HG03103 (cell line): ENCODE measurements around the gene FGF5.

Source experiments
- ATAC-seq: cut with Tn5 transposase; IDR thresholded peaks from one replicate; pipeline ENCODE4 v1.9.1; 2021; ENCODE audit warnings: low read depth; ENCODE audit not compliant: unreplicated experiment

The FGF5 gene

GRCh38 chr4:80252953-80253352 is 13.5 kb upstream of the FGF5 start:
- no peak for ATAC-seq

DNA sequence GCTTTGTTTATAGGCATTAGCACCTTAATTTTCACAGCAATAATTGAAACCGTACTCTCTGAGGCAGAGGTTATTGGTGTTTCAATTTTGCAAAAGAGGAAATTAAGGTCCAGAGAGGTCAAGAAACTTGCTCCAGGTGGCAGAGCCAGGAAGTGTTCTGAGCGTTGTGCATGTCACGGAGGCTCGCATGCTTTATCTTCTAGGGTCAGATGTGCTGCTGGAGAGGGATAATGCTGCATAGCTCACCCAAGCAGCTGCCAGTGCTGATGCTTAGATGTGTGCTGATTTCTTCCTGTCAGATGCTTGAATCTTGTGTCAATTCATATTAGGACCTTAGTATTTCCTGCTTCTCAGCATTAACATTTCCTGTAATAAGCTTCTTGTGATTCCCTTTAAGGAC is 13.0 kb upstream of the FGF5 start:
- no peak for ATAC-seq

- ATAC-seq, result no peak
Observed at GRCh38 chr4:80254114-80254513, 12.3 kb upstream of the FGF5 start.

GRCh38 chr4:80255329-80256095 is 11.0 kb upstream of the FGF5 start:
- no peak for ATAC-seq

GRCh38 chr4:80257851-80258250 is 8.6 kb upstream of the FGF5 start:
- ATAC-seq, result no peak

DNA sequence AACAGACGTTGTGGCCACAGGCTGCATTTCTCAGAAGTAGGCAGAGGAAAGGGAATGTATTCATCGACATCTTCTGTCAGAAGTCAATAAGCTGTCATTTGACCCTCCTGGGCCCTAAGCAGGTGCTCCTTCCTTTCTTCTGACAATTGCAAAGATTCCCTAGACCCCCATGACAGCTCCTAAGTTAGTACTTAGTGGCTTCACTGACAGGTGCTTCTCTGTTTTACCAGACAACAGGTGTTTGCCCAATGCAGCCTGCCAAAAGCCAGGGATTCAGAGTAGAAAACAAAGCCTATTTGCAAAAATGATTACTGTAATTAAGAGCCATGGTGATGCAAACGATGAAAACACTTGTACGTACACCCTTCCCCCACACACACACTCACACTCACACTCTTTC is 7.5 kb upstream of the FGF5 start:
- ATAC-seq, result no peak

GRCh38 chr4:80259817-80260216 is 6.6 kb upstream of the FGF5 start:
- ATAC-seq, result no peak

GRCh38 chr4:80261989-80262600 is 4.4 kb upstream of the FGF5 start:
- no peak for ATAC-seq

DNA sequence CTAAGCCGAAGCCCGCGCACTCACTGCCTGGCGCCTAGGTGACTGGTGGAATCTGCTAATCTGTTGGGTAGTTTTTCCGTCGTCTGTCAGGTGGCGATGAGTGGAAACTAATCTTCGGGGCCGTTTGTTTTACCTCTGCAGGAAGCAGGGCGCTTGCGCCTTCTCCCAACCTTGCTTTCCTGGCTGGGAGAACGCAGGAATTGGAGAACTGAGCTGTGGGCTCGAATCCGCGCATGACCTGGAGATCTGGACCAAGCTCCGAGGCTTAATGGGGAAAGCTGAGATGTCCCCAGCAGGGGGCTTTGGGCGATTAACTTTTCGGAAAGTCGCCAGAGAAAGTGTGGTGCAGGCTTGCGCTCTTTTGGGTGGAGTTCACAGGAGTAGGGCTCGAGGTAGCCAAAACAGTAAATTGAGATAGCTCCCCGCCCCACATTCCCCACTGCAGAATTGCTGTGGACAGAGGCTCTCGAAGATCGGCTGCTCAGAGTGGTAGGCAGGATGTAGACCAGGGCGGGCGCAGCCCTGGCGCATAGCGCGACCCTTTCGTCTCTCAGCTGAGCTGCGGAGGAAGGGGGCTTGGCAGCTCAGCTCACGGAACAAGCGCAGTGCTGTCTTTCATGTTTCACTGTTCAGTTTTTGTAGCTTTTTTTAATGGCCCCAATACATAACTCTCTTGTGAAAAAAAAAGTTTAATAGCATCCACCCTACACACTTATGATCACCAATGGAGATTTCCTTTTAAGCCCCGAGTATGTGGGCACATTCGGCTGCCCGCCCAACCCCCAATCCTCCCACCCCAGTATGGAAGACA is 2.7 kb upstream of the FGF5 start:
- ATAC-seq, result no peak

DNA sequence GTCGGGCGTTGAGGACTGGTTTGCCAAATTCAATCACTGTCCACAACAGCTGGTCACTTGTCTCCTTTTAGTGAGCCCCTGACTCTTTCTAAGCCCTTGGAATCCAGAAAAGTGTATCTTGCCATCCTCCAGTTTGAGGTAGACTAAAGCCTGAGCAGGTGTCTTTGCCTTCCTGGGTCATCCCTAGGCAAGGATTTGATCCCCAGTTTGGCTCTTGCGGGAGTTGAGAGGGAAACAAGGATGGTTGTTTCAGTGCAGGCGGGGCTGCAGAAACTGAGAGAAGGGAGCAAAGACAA is 2.2 kb upstream of the FGF5 start:
- ATAC-seq, result no peak

DNA sequence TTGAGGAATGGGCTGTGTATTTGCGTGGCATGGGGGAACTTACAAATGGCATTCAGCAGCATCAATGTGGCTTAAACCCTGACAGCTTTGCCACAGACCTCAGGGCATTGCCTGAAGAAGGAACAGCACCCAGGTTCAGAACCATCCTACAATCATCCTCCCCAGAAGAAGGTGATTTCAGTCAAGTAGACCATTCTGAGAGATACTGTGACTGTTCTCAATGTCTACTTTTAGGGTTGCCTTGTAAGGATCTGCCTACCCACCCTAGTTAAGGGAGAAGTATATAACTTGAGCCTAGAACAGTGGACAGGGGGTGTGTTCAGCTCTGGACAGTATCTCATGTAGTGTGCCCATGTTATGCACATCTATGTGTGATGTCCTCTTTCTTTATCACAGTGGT is 1.6 kb upstream of the FGF5 start:
- no peak for ATAC-seq

GRCh38 chr4:80265571-80266252 is 752 bp upstream of the FGF5 start:
- no peak for ATAC-seq

DNA sequence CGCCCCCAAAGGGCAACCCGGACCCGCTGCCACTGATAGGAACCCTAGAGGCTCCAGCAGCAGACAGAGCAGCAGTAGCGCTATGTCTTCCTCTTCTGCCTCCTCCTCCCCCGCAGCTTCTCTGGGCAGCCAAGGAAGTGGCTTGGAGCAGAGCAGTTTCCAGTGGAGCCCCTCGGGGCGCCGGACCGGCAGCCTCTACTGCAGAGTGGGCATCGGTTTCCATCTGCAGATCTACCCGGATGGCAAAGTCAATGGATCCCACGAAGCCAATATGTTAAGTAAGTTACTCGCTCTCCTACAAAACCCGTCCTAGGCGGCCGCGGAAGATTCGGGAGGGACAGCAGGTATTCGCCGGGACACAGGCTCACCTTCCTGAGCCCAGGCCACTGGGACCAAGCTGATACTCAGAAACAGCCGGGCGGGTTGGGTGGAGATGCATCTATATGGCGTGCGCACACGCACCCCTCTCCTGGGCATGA is 477 bp downstream of the FGF5 start:
- no peak for ATAC-seq

DNA sequence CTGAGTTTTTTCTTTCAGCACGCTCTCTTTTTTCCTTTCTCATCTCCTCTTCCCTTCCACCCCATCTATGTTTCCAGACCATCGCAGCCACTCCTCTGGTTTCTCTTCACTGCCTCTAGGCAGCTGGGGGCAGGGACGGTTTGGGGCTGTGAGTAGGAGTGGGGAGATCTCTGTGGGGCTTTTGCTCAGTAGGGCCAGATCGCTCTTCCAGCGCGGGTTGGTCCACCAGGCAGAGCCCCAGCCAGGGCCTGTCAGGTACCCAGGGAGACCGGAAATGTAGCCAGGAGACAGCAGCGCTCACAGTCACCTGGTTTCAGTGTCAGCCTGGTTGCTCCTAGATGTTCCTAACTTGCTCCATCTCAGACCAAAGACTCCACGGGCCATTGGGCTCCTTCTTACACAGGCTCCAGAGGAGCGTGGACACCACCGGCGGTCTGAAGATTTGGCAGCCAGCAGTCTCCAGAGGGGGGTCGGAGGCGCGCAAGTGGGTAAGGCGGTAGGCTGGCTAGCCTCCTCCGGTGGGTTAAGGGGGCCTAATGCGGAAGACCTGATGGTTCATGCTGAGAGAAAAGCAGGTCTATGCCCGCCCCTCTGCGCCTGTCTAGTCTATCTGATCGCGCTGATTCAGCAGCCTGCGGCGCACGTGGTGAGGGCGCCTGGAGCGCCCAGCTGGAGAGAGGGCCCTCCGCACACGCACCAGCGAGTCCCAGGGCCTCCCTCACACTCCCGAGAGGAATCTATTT is 1.8 kb downstream of the FGF5 start:
- no peak for ATAC-seq

GRCh38 chr4:80268936-80269335 is 2.5 kb downstream of the FGF5 start:
- no peak for ATAC-seq

- no peak for ATAC-seq
Observed at GRCh38 chr4:80270321-80270720, 3.9 kb downstream of the FGF5 start.

GRCh38 chr4:80270868-80271267 is 4.4 kb downstream of the FGF5 start:
- no peak for ATAC-seq

GRCh38 chr4:80271801-80272200 is 5.3 kb downstream of the FGF5 start:
- no peak for ATAC-seq

DNA sequence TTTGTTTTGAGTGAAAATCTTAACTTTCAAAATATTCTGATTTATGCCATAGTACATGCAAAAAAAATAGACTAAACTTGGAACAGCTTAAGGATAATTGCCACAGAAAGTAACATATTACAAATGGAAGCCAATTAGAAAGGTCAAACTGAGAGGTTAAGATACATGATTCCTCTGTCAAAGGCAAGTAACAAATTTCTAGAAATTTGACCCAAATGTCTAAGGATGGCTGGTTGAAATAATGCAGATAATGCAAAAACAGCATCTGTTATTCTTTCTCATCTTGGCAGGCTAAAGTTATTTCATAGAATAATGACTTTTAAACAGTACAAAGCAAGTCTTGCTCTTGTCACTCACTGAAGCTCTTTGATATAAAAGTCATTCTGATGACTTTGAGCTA is 10.5 kb downstream of the FGF5 start:
- no peak for ATAC-seq

- no peak for ATAC-seq
Observed at GRCh38 chr4:80279751-80280150, 13.3 kb downstream of the FGF5 start.
